DMS 273 (cell line): ENCODE measurements around the gene MOAP1.
A peak's percentile ranks its signal among the peaks of the same experiment; 100 is the strongest.
"Not testable (repeated sequence)": the region's sequence is repeated elsewhere in the genome, so short reads cannot be mapped to it uniquely, and the experiment has no call there.

Experiments
- DNase-seq: peaks from one replicate; lab custom pipeline; 2025; ENCODE audit not compliant: unreplicated experiment; lab: John Stamatoyannopoulos, UW

Gene MOAP1

DNA sequence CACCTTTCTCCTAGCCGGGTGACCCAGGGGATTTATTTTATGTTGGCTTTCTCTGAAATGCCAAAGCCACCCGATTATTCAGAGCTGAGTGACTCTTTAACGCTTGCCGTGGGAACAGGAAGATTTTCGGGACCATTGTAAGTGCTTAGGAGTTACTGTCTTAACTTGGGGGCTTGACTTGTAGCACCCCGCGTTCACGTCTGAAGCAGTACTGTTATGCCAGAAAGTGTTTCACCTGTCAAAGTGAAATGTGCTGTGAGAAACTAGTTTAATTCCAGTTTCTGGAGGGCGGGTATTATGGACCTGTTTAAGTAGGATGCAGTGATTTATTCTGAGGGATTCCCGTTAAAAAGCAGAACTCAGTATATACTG is 638 bp upstream of the MOAP1 start:
- DNase-seq, result no peak

DNA sequence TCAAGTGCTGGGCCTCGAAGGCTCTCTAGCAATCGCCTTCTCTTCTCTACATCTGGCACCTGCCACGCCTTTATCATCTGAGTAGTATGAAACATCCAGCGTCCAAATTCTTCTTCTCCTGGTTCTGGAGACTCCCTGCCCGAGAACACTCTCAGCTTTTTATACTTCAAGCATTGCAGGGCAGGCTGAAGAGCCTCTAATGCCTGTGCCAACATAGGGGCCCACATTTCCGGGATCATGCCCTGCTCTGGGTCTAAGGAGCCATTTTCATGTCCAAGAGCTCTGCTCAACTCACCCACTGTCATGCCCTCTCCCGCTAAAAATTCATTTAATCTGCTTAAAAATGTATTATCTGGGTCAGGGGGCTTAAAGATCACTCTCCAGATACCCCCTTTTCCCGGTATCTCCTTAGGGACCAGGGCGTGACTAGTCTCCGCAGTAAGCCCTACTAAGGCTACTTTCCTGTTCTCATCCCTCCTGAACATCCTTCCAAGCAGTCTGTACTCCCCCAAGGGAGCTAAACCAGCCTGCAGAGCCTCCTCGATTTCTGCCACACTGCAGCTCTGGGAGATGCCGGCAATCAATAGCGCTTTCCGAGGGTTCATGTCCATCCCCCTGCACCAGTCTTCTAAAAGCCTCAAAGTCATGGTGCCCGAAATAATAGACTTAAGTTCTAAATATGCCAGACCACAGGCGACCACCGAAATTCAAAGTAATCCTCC is 940 bp downstream of the MOAP1 start:
- DNase-seq, result no peak

DNA sequence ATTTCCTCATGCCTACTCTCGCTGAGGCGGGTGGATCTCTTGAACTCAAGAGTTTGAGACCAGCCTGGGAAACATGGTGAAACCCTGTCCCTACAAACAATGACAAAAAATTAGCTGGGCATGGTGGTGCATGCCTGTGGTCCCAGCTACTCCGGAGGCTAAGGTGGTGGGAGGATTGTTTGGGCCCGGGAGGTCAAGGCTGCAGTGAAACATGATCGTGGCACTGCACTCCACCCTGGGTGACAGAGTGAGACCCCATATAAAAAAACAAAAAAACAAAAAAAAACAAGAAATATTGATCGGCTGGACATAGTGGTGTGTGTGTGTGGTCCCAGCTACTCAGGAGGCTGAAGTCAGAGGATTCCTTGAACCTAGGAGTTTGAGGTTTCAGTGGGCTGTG is 9.2 kb downstream of the MOAP1 start:
- no peak for DNase-seq

DNA sequence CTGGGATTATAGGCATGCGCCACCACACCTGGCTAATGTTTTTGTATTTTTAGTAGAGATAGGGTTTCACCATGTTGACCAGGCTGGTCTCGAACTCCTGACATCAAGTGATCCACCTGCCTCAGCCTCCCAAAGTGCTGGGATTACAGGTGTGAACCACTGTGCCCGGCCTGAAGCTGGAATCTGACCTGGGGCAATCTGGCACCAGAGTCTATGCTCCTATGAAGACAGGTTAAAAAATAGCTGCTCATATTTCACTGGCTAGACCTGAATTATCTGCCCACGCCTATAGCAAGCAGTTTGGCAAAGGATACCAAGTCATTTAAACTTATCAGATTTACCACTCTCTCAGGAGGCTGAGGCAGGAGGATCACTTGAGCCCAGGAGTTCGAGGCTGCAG is 10.0 kb downstream of the MOAP1 start:
- not testable (repeated sequence) for DNase-seq

DNA sequence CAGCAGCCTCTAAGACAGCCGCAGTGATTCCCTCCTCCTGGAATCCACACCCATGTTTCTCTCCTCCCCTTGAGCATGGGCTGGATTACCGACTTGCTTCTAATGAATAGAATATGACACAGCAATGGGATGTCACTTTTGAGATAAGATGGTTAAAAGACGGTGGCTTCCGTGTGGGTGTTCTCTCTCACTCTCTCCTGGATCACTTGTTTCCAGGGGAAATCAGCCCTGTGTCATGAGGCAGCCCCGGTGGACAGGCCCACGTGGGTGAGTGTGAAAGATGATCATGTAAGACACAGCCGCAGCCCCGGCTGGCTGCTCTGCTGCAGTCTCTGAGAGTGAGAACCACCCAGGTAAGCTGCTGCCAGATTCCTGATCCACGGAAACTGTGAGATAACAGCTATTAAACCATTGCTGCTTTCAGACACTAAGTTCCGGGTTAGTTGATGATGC is 10.7 kb downstream of the MOAP1 start:
- DNase-seq, result peak; percentile 28

DNA sequence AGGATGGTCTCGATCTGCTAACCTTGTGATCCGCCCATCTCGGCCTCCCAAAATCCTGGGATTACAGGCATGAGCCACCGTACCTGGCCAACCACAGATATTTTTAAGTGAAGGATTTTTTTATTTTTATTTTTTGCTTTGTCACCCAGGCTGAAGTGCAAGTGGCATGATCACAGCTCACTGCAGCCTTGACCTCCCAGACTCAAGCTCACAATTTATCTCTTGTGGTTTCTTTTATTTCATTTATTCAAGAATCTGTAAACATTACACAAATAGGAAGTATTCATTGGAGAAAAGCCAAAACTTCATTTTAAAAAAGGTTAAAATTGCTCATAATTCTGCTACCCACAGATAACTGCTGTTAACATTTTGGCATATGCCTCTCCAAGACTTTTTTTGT is 13.3 kb downstream of the MOAP1 start:
- DNase-seq, result no peak

DNA sequence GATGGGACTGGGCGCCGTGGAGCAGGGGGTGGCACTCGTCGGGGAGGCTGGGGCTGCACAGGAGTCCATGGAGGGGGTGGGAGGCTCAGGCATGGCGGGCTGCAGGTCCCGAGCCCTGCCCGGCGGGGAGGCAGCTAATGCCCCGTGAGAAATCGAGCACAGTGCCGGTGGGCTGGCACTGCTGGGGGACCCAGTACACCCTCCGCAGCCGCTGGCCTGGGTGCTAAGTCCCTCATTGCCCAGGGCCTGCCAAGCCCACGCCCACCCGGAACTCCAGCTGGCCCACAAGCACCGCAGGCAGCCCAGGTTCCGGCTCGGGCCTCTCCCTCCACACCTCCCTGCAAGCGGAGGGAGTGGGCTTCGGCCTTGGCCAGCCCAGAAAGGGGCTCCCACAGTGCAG is 14.6 kb downstream of the MOAP1 start:
- not testable (repeated sequence) for DNase-seq

DNA sequence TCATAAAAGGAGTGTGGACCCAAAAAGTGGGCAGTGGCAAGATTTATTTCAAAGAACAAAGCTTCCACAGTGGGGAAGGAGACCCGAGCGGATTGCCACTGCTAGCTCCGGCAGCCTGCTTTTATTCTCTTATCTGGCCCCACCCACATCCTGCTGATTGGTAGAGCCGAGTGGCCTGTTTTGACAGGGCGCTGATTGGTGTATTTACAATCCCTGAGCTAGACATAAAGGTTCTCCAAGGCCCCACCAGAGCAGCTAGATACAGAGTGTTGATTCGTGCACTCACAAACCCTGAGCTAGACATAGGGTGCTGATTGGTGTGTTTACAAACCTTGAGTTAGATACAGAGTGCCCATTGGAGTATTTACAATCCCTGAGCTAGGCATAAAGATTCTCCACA is 15.1 kb downstream of the MOAP1 start:
- DNase-seq, result not testable (repeated sequence)

DNA sequence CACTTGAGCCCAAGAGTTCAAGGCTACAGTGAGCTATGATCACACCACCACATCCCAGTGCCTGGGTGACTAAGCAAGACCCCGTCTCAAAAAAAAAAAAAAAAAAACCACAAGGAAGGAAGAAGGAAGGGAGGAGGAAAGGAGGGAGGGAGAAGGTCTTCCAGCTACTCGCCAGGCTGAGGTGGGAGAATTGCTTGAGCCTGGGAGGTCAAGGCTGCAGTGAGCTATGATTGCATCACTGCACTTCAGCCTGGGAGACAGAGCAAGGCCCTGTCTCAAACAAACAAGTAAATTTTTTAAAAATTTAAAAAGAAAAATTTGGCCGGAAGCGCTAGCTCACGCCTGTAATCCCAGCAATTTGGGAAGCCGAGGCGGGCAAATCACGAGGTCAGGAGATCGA is 16.1 kb downstream of the MOAP1 start:
- DNase-seq, result not testable (repeated sequence)

DNA sequence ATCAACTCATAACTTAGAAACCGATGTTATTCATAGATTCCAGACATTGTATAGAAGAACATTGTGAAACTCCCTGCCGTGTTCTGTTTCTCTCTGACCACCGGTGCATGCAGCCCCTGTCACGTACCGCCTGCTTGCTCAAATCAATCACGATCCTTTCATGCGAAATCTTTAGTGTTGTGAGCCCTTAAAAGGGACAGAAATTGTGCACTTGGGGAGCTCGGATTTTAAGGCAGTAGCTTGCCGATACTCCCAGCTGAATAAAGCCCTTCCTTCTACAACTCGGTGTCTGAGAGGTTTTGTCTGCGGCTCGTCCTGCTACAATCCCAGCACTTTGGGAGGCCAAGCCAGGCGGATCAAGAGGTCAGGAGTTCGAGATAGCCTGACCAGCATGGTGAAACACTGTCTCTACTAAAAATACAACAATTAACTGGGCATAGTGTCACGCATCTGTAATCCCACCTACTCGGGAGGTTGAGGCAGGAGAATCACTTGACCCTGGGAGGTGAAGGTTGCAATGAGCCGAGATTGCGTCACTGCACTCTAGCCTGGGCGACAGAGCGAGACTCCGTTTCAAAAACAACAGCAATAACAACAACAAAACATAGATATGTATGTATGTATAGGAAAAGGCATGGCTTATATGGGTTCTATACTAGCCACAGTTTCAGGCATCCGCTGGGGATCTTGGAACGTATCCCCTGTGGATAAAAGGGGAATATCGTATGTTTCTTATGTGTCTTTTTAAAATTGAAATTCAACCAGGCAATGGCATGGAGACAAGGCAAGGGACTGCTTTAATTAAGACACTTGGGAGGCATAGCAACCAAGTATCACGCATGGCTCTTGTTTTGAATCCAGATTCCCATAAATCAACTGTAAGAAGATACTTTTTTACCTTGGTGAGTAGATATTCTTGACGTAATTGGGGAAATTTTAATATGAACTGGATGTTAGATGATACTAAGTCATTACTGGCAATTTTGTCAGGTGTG is 19.1 kb downstream of the MOAP1 start:
- not testable (repeated sequence) for DNase-seq

DNA sequence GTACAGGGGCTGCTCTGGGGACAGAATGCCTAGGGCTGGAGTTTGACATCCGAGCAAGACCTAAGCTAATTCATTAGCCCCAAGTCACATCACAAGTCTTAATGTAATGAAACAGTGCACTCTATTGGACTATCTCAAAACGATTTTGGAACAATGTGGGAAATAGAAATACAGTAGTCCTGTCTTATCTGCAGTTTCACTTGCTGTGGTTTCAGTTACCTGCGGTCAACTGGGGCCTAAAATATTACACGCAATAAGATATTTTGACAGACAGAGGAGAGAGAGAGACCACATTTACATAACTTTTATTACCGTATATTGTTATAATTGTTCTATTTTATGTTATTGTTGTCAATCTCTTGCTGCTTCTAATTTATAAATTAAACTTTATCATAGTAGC is 21.1 kb downstream of the MOAP1 start:
- DNase-seq, result peak; percentile 21

DNA sequence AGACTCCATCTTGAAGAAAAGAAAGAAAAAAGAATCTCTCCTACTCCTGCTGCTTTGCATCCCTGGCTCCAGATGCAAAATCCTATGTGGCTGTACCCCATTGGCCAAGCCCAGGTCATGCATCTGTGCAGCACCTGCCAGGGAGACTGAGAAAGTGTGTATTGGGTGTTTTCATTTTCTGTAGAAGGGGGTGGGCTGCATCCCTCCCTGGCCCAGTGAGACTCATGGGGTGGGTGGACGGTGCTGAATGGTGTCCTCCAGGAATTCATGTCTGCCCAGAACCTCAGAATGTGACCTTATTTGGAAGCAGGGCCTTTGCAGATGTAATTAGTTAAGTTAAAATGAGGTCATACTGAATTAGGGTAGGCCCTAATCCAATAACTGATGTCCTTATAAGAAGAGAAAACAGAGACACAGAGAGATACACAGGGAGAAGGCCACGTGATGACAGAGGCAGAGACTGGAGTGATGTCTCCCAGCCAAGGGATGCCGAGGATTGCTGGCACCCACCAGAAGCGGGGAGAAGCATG is 23.2 kb downstream of the MOAP1 start:
- no peak for DNase-seq

DNA sequence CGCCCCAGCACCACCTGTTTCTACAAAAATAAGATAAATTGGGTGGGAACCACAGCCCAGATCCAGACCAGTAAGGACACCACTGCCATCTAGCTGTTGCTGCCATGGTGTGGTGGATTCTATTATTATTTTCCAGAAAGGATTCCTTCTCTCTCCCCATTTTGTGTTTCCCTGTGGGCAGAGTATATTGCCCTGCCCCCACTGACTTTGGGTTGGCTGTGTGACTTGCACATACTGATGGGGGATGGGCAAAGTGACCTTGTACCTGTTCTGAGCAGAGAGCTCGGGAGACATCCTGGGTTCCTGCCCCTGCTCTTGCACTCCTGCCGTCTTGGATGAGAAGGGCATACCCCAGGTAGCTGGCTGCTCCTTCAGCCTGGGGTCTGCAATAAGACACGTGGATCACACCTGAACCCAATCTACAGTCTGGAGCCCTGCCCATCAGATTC is 24.3 kb downstream of the MOAP1 start:
- peak; percentile 65 for DNase-seq

DNA sequence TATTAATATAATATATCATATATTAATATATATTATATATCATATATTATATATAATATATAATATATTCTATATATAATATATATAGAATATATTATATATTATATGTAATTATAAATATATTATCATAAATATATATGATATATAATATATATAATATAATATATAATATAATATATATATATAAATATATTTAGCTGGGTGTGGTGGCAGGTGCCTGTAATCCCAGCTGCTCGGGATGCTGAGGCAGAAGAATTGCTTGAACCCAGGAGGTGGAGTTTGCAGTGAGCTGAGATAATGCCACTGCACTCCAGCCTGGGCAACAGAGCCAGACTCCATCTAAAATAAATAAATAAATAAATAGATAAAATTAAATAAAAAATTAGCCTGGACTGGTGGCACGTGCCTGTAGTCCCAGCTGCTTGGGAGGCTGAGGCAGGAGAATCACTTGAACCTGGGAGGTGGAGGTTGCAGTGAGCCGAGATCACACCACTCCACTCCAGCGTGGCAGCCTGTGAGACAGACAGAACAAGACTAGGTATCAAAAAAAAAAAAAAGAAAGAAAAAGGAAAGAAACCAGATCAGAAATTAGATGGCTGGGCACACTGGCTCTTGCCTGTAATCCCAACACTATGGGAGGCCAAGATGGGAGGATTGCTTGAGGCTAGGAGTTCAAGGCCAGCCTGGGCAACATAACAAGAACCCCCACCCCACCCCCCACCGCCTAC is 24.9 kb downstream of the MOAP1 start:
- DNase-seq, result not testable (repeated sequence)

DNA sequence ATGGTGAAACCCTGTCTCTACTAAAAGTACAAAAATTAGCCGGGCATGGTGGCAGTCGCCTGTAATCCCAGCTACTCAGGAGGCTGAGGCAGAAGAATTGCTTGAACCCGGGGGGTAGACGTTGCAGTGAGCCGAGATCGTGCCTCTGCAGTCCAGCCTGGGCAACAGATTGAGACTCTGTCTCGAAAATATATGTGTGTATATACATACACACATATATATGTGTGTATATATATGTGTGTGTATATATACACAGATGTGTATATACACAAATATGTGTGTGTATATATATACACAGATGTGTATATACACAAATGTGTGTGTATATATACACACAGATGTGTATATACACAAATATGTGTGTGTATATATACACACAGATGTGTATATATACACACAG is 26.3 kb downstream of the MOAP1 start:
- DNase-seq, result not testable (repeated sequence)

DNA sequence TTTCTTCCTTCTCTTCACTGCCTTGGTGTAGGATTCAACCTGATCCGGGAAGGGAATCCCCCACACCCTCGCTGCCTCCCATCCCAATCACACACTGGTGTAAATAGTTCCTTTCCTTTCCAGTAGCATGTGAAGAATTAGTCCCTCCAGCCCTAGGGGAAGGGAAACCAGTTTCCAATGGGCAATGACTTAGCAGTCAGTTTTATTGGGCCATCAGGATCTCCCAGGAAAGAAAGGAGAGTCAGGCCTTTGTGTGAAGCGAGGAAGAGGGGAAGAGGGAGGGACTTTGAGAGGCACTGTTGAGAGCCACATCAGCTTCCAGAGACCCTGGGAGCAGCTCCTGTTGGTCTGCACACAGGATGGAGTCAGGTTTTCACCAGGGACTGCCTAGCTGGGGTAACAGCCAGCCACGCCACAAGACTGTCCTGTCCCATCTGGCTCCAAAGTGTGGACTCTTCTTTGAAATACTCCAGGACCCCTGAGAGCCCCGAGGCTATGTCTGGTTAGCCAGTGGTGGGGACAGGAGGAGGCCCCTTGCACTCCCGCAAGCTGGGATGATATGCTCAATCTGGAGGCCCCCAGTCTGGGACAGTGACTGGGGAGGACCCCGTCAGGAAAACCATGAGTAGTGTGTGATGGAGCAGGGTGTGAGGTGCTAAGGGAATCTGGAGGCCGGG is 27.9 kb downstream of the MOAP1 start:
- no peak for DNase-seq

DNA sequence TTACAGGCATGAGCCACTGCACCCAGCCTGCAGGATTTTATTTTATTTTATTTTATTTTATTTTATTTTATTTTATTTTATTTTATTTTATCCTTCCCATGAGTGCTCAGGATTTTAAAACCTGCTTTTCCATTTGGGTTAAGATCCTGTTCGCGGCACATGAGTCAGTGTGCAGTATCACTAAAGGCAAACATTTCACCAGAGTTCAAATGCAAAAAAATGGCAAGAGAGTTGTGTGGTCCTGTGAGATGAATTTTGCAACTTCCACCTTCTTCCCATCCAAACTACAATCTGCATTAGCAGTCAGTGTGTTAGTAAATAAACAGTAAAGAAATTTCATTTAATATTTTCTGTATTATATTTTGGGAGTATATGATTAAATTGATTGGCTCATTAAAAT is 29.0 kb downstream of the MOAP1 start:
- no peak for DNase-seq

DNA sequence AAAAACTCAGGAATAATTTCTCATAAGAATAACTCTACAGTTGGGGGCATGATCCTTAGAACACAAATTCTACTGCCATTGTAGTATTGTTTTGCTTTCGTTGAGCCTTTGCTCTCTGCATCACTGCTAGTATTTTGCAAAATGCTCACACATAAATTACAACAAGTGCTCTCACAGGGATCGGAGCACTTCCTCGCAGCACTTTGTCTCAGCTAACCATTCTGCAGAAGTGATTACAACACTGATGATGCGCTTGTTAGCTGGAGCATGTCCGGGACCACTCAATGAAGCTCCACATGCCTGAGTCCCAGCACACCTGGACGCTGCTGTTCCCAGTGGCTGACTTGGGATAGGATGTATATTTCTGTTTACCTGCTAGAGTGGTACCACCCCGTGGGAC is 31.6 kb downstream of the MOAP1 start:
- no peak for DNase-seq

DNA sequence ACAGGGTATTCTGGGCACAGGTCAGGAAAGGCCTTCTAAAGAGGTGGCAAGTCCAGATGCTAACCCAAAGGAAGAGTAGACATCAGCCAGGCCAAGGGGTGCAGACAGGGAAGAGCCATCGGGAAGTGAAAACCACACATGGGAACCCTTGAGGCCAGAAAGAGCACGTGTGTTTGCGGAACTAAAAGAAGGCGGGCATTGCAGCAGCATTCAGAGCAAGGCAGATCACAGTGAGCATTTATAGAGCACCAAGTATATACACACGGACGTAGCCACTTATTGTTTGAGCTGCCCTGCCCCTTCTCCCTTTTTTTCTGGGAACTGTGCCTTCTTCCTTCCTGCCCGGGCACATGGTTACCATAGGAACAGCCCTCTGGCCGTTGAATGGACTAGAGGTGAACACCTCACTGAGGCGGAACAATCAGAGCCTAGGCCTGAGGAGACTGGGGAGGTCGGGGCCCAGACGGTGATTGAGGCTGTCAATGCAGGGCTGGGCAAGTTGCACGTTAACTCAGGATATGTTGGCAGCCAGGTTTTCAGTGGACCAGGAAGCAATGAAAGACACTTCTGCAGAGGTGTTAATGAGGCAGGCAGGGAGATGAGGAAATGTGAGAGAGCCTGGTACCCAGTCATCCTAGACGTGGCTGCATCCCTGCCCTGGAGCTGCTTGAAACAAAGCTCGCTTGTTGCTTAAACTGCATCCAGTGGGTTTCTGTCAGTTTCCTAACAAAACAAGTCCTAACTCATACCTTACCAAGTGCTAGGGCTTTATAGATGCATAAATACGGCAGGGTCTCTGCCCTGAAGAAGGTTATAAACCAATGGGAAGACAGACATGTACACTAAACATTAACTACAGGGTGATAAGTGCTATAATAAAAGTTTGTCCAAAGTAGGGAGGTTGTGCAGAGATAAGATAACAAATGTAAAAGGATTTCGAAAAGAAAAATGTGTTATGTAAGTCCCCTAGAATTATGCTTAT is 34.2 kb downstream of the MOAP1 start:
- no peak for DNase-seq
